HepG2 (cell line): Measurements from ENCODE around the gene ADIPOR2. TPM values are rescaled to one million over a fixed set of nuclear protein-coding genes. Genes with fewer than 3 reads are reported as not detected.

Experiments
- ELF4 ChIP-seq: sonication (generic); formaldehyde crosslinking; IDR thresholded peaks from 2 replicates; pipeline ENCODE4 v1.5.0; 2020; ENCODE audit warnings: missing genetic modification reagents, mild to moderate bottlenecking, moderate library complexity, borderline replicate concordance
- GPN1 ChIP-seq: sonication (generic); formaldehyde crosslinking; IDR thresholded peaks from 2 replicates; pipeline ENCODE4 v1.5.1; 2020; ENCODE audit warnings: missing genetic modification reagents, borderline replicate concordance
- HMGXB4 ChIP-seq, 2 experiments: sonication (generic) in 1 of 2; formaldehyde crosslinking in 1 of 2; IDR thresholded peaks; 2 replicates each; pipeline versions ENCODE4 v1.4.0 to v1.6.1; 2018 to 2020; ENCODE audit warnings: missing genetic modification reagents in 2 of 2, borderline replicate concordance in 1 of 2, low read depth in 1 of 2, mild to moderate bottlenecking in 1 of 2, missing biosample characterization in 1 of 2
- KDM5B ChIP-seq: sonication (generic); formaldehyde crosslinking; IDR thresholded peaks from 2 replicates; pipeline ENCODE4 v1.4.0; 2020; ENCODE audit warnings: missing genetic modification reagents, mild to moderate bottlenecking, borderline replicate concordance
- MAF1 ChIP-seq: sonication (generic); formaldehyde crosslinking; IDR thresholded peaks from 2 replicates; pipeline ENCODE4 v1.5.0; 2020; ENCODE audit warnings: missing genetic modification reagents, borderline replicate concordance
- NPAS2 ChIP-seq: sonication (generic); formaldehyde crosslinking; IDR thresholded peaks from 2 replicates; pipeline ENCODE4 v1.8.0; 2022; ENCODE audit warnings: mild to moderate bottlenecking, missing genetic modification reagents, borderline replicate concordance
- PCBP1 ChIP-seq: fragments of 200-400 bp; formaldehyde crosslinking; IDR thresholded peaks from 2 replicates; pipeline ENCODE4 v1.6.1; 2017; ENCODE audit warnings: mild to moderate bottlenecking, low read depth, low read length, borderline replicate concordance
- POLR2A ChIP-seq, 2 experiments: IDR thresholded peaks; 2 replicates each; pipeline ENCODE4 v1.6.1; 2011; ENCODE audit warnings: low read depth in 2 of 2, low read length in 2 of 2, mild to moderate bottlenecking in 1 of 2, moderate library complexity in 1 of 2; ENCODE audit not compliant: insufficient read depth in 1 of 2
- THAP11 ChIP-seq: IDR thresholded peaks from 2 replicates; pipeline ENCODE4 v1.6.1; 2016; ENCODE audit warnings: missing biosample characterization, missing genetic modification reagents
- THAP9 ChIP-seq: sonication (generic); formaldehyde crosslinking; IDR thresholded peaks from 2 replicates; pipeline ENCODE4; 2020; ENCODE audit warnings: missing genetic modification reagents, mild to moderate bottlenecking, borderline replicate concordance
- ZFP90 ChIP-seq: sonication (generic); formaldehyde crosslinking; IDR thresholded peaks from 2 replicates; pipeline ENCODE4 v1.8.0; 2022; ENCODE audit warnings: missing genetic modification reagents, mild to moderate bottlenecking, inconsistent platforms, borderline replicate concordance
- ZNF3 ChIP-seq: IDR thresholded peaks from 2 replicates; pipeline ENCODE4 v1.7.0; 2017; ENCODE audit warnings: inconsistent platforms
- ZNF570 ChIP-seq: sonication (generic); formaldehyde crosslinking; IDR thresholded peaks from 2 replicates; pipeline ENCODE4 v1.4.0; 2020; ENCODE audit warnings: mild to moderate bottlenecking, missing genetic modification reagents, borderline replicate concordance
- ZNF605 ChIP-seq: sonication (generic); formaldehyde crosslinking; IDR thresholded peaks from 2 replicates; pipeline ENCODE4 v1.8.0; 2022; ENCODE audit warnings: mild to moderate bottlenecking, missing genetic modification reagents
- ZNF687 ChIP-seq: sonication (generic); formaldehyde crosslinking; IDR thresholded peaks from 2 replicates; pipeline ENCODE4 v1.5.1; 2020; ENCODE audit warnings: mild to moderate bottlenecking, missing genetic modification reagents, moderate library complexity
- polyA plus RNA-seq, 8 experiments: library from polyadenylated mRNA; depleted of rRNA in 3 of 8; stranded (reverse) in 7 of 8; unstranded in 1 of 8; fragments of >200 nt; fragmentation: Illumina TruSeq in 4 of 8; extraction: Trizol in 4 of 8; gene quantifications; 2 replicates each; pipeline versions ENCODE4 v1.2.1 to v1.2.3, GENCODE V29; 2011 to 2016; ENCODE audit warnings: low read depth in 4 of 8, missing spikeins in 1 of 8, mixed read lengths in 1 of 8; ENCODE audit not compliant: insufficient read depth in 1 of 8
- total RNA-seq, 5 experiments: library from RNA; depleted of rRNA; stranded (reverse); fragments of >200 nt; fragmentation: Illumina TruSeq; extraction: Trizol; gene quantifications; 2 replicates each; pipeline ENCODE4 v1.2.3, GENCODE V29; 2016; ENCODE audit warnings: low read depth in 1 of 5
- TF ChIP-seq, protein P1 (sequence below): sonication (generic); formaldehyde crosslinking; IDR thresholded peaks from 2 replicates; pipeline ENCODE4 v1.5.1; 2020; ENCODE audit warnings: mild to moderate bottlenecking, missing genetic modification reagents, moderate library complexity
- TF ChIP-seq, protein P2 (sequence below): sonication (generic); formaldehyde crosslinking; IDR thresholded peaks from 2 replicates; pipeline ENCODE4 v1.5.0; 2020; ENCODE audit warnings: mild to moderate bottlenecking, missing genetic modification reagents, moderate library complexity

Gene ADIPOR2
- total and polyA plus RNA-seq, 2 of the 13 experiments (the other 11 are each of a cell fraction or from before 2014, with no cell fraction given) = 35.2 to 52.2 TPM

DNA sequence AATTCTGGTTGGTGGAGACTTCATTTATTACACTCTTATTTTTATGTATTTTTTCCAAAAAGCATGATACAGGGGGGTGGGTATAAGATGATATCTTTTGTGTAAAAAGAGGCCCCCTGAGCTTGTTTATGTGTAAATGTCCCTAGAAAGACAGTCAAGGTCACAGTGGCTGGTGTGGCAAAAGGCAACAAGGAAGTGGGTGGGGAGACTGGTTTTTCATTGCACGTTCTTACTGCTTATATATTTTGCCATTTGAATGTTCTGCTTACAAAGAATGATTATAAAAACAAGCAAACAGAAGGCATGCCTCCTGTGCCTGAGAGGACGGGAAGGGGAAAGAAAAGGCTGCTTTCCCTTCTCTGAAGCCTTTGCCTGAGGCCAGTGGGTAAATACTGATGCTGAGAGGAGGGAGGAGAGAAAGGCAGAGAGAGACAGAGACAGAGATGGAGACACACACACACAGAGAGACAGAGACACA lies 24.1 kb upstream of the ADIPOR2 start (continued):
- peak in 1 of 2 experiments; percentile 32; a peak in 1 of 4 replicates for TF ChIP-seq HMGXB4 (CRISPR knock-in tag; IDR thresholded peaks at IDR 0.05; ENCODE audit: borderline replicate concordance in 1 of 2, low read depth in 1 of 2)
- no peak for TF ChIP-seq ZNF570 (CRISPR knock-in tag)
- TF ChIP-seq THAP9 (CRISPR knock-in tag) = no peak
- TF ChIP-seq ZNF687 (CRISPR knock-in tag) = no peak
- TF ChIP-seq THAP11 (CRISPR knock-in tag) = no peak; the same call in 1 of the 2 replicates
- no peak for TF ChIP-seq GPN1 (CRISPR knock-in tag)
- TF ChIP-seq ZFP90 (CRISPR knock-in tag) = no peak
- TF ChIP-seq, protein P1, sequence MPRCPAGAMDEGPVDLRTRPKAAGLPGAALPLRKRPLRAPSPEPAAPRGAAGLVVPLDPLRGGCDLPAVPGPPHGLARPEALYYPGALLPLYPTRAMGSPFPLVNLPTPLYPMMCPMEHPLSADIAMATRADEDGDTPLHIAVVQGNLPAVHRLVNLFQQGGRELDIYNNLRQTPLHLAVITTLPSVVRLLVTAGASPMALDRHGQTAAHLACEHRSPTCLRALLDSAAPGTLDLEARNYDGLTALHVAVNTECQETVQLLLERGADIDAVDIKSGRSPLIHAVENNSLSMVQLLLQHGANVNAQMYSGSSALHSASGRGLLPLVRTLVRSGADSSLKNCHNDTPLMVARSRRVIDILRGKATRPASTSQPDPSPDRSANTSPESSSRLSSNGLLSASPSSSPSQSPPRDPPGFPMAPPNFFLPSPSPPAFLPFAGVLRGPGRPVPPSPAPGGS (CRISPR knock-in tag) = no peak
- no peak for TF ChIP-seq NPAS2 (CRISPR knock-in tag)
- no peak for TF ChIP-seq KDM5B (CRISPR knock-in tag)
- no peak for TF ChIP-seq PCBP1
- TF ChIP-seq ELF4 = no peak
- no peak for TF ChIP-seq ZNF605 (CRISPR knock-in tag)
- no peak for TF ChIP-seq POLR2A (IDR thresholded peaks at IDR 0.05; ENCODE audit: insufficient read depth in 1 of 2, low read depth in 2 of 2, low read length in 2 of 2)
- TF ChIP-seq MAF1 (CRISPR knock-in tag) = no peak
- no peak for TF ChIP-seq ZNF3
- TF ChIP-seq, protein P2, sequence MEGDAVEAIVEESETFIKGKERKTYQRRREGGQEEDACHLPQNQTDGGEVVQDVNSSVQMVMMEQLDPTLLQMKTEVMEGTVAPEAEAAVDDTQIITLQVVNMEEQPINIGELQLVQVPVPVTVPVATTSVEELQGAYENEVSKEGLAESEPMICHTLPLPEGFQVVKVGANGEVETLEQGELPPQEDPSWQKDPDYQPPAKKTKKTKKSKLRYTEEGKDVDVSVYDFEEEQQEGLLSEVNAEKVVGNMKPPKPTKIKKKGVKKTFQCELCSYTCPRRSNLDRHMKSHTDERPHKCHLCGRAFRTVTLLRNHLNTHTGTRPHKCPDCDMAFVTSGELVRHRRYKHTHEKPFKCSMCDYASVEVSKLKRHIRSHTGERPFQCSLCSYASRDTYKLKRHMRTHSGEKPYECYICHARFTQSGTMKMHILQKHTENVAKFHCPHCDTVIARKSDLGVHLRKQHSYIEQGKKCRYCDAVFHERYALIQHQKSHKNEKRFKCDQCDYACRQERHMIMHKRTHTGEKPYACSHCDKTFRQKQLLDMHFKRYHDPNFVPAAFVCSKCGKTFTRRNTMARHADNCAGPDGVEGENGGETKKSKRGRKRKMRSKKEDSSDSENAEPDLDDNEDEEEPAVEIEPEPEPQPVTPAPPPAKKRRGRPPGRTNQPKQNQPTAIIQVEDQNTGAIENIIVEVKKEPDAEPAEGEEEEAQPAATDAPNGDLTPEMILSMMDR (CRISPR knock-in tag) = no peak
